HG03457 (cell line): ENCODE data around the gene TOP1.

Experiments
- ATAC-seq: cut with Tn5 transposase; IDR thresholded peaks from one replicate; pipeline ENCODE4 v1.9.1; 2021; ENCODE audit warnings: moderate number of reproducible peaks; ENCODE audit not compliant: unreplicated experiment

Gene TOP1

GRCh38 chr20:41032271-41032670 lies 3.6 kb downstream of the TOP1 start:
- ATAC-seq, result no peak

- no peak for ATAC-seq
Measured at GRCh38 chr20:41034239-41034638, 5.6 kb downstream of the TOP1 start.

GRCh38 chr20:41035207-41035606 lies 6.6 kb downstream of the TOP1 start:
- ATAC-seq, result no peak

- ATAC-seq, result no peak
Measured at GRCh38 chr20:41037179-41037578, 8.6 kb downstream of the TOP1 start.

- no peak for ATAC-seq
Measured at GRCh38 chr20:41038149-41038877, 9.7 kb downstream of the TOP1 start.

GRCh38 chr20:41038878-41039404 lies 10.3 kb downstream of the TOP1 start:
- no peak for ATAC-seq

GRCh38 chr20:41040855-41041254 lies 12.2 kb downstream of the TOP1 start:
- no peak for ATAC-seq

- ATAC-seq, result no peak
Measured at GRCh38 chr20:41041693-41042092, 13.1 kb downstream of the TOP1 start.

- ATAC-seq, result no peak
Measured at GRCh38 chr20:41044409-41045062, 15.9 kb downstream of the TOP1 start.

GRCh38 chr20:41045671-41046070 lies 17.0 kb downstream of the TOP1 start:
- no peak for ATAC-seq

GRCh38 chr20:41046716-41047115 lies 18.1 kb downstream of the TOP1 start:
- no peak for ATAC-seq

GRCh38 chr20:41047279-41047974 lies 18.8 kb downstream of the TOP1 start:
- ATAC-seq, result no peak

- ATAC-seq, result no peak
Measured at GRCh38 chr20:41047975-41048305, 19.3 kb downstream of the TOP1 start.

- ATAC-seq, result no peak
Measured at GRCh38 chr20:41048461-41049301, 20.1 kb downstream of the TOP1 start.

- no peak for ATAC-seq
Measured at GRCh38 chr20:41049451-41049850, 20.8 kb downstream of the TOP1 start.

- ATAC-seq, result no peak
Measured at GRCh38 chr20:41050361-41051008, 21.9 kb downstream of the TOP1 start.

- ATAC-seq, result no peak
Measured at GRCh38 chr20:41051009-41051825, 22.6 kb downstream of the TOP1 start.

GRCh38 chr20:41052742-41053419 lies 24.3 kb downstream of the TOP1 start:
- ATAC-seq, result no peak
